H1 (cell line): ENCODE measurements around the gene IQGAP3. TPM values are rescaled to one million over a fixed set of nuclear protein-coding genes. Genes with fewer than 3 reads are reported as not detected.

Experiments used
- CHD7 ChIP-seq: fragments of 300-600 bp; sonication (generic); IDR thresholded peaks from 2 replicates; pipeline ENCODE4 v1.7.1; 2012; ENCODE audit warnings: low read length, moderate library complexity, mild to moderate bottlenecking, inconsistent platforms; ENCODE audit not compliant: insufficient replicate concordance
- polyA plus RNA-seq, 7 experiments: library from polyadenylated mRNA; depleted of rRNA in 3 of 7; stranded (reverse) in 5 of 7; unstranded in 2 of 7; fragments of >200 nt in 5 of 7; fragments of 200-250 nt in 2 of 7; gene quantifications; 1 replicate in 5 of 7; 2 replicates in 1 of 7; 4 replicates in 1 of 7; pipeline versions ENCODE4 v1.2.1 to v1.2.3, GENCODE V29; 2011 to 2013; ENCODE audit warnings: missing spikeins in 2 of 7, mixed read lengths in 2 of 7
- total RNA-seq: library from RNA; stranded (reverse); fragmentation: NEBNext Ultra II Directional; extraction: Animal tissue kit (Norgen Biotek cat#: 25700); gene quantifications from 2 replicates; pipeline ENCODE4 v1.2.1, GENCODE V29; 2021

Gene IQGAP3
- total and polyA plus RNA-seq, 2 of the 8 experiments (the other 6 are each of a cell fraction or from before 2014, with no cell fraction given) = 14.6 to 22.3 TPM

DNA sequence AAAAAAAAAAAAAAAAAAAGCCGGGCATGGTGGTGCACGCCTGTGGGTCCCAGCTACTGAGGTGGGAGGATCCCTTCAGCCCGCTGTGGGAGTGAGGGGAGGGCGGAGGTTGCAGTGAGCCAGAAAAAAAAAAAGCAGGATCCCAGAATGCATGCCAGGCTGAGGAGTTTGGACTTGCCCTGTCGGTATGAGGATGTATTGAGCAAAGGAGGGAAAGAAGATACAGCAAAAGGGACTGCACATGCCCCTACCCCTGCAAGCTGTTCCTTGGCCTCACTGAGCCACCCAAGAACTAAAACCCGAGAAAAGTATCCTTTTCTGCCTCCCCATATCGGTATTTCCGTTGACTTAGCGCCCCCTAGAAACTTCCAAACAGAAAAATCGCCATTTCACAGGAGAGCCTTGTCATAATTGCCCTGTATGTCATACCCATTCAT lies 30.2 kb upstream of the IQGAP3 start (continued):
- TF ChIP-seq CHD7 = no peak
- TF ChIP-seq, all 59 proteins: peak for 2
